ENCODE measurements around the gene MAMDC4.

Gene MAMDC4

GRCh38 chr9:136862849-136863622, 10.9 kb downstream of the MAMDC4 start:
- peaks cover 0 to 66% of the 10 kb centered on the region in 2 experiments; a peak in 2 of 3 replicates for H3K36me3 ChIP-seq (ENCODE audit: control insufficient read depth in 2 of 2, insufficient read depth in 1 of 2, low read length in 2 of 2)
- no peaks in the 10 kb centered on the region for H3K9me3 ChIP-seq (ENCODE audit: control insufficient read depth, insufficient read depth, low read depth, low read length)
- POLR2A ChIA-PET = interaction anchor here (1.3 to 2.2 kb wide), 3 partner anchors 12 to 129 kb away, joined by 3 to 6 read pairs (median 4); partner anchors contain the start of gene PAXX

DNA sequence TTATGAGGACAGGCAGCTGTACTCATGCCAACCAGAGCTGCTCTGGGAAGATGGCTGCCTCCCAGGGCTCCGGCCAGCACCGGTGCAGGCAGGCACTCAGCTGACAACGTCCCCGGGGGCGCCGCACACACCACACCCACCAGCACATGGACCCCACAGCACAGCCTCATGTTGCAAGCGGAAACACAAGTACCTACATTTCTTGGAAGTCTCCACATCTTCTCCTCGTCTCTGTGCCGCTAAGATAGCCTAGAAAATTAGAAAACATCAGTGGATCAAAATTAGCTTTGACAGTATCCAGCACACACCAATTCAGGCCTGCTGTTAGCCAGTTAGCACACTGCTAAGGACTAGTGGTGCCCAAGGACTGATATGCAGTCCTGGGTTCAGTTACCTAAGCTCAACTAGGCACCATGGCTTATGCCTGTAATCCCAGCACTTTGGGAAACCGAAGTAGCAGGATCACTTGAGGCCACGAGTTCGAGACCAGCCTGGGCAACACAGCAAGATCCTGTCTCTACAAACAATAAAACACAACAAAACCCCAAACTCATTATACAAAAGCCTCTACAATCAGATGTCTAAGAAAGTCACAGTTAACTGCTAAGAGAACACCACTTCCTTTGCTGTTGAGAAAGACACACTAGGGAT, 11.6 kb downstream of the MAMDC4 start:
- TF ChIP-seq ZNF776 (tag by site-specific recombination; IDR thresholded peaks at IDR 0.05; ENCODE audit: borderline replicate concordance) (no peak), ZNF121 (tag by site-specific recombination; IDR thresholded peaks at IDR 0.05) (peak; percentile 85), ZBTB21 (tag by site-specific recombination; IDR thresholded peaks at IDR 0.05) (no peak), MZF1 (tag by site-specific recombination; IDR thresholded peaks at IDR 0.05; ENCODE audit: borderline replicate concordance) (no peak), ZNF19 (tag by site-specific recombination; IDR thresholded peaks at IDR 0.05; ENCODE audit: low read depth) (no peak), ZNF843 (tag by site-specific recombination; IDR thresholded peaks at IDR 0.05) (no peak)
- Histone ChIP-seq H3K4me1 (ENCODE audit: control insufficient read depth, insufficient read depth, low read length) (no peaks in the 10 kb centered on the region), H3K9me3 (ENCODE audit: control insufficient read depth, insufficient read depth, low read depth, low read length) (no peaks in the 10 kb centered on the region), H3K27ac (ENCODE audit: extremely low read depth, low read depth, low read length) (no peak overlapping the region), H3K36me3 (ENCODE audit: control insufficient read depth in 2 of 2, insufficient read depth in 1 of 2, low read length in 2 of 2) (peaks cover 0 to 60% of the 10 kb centered on the region in 2 experiments; a peak in 2 of 3 replicates), H3K4me3 (ENCODE audit: low read depth, low read length) (no peak overlapping the region)
- ChIA-PET CTCF (interaction anchor here (0.6 to 1.0 kb wide), 2 partner anchors 21 to 166 kb away, joined by 4 read pairs; partner anchors contain the start of gene AJM1), POLR2A (interaction anchor here (0.7 to 2.2 kb wide), 3 partner anchors 12 to 161 kb away, joined by 3 to 6 read pairs (median 4); no protein-coding TSS in a partner anchor)

More at GRCh38 chr9:136862849-136863622, 10.9 kb downstream of the MAMDC4 start:
- CTCF ChIA-PET = interaction anchor here (0.6 to 1.3 kb wide), 2 partner anchors 20 to 173 kb away, joined by 4 read pairs; partner anchors contain the start of gene AJM1
- Histone ChIP-seq H3K27ac (ENCODE audit: extremely low read depth, low read depth, low read length) (no peak overlapping the region), H3K4me1 (ENCODE audit: control insufficient read depth, insufficient read depth, low read length) (no peaks in the 10 kb centered on the region), H3K4me3 (ENCODE audit: low read depth, low read length) (no peak overlapping the region)
- TF ChIP-seq ZNF571 (tag by site-specific recombination; IDR thresholded peaks at IDR 0.05) (no peak), SCRT2 (tag by site-specific recombination; IDR thresholded peaks at IDR 0.05) (0 out of 2 replicates have a peak, but pooled peaks have one; percentile 39), SCRT1 (tag by site-specific recombination; IDR thresholded peaks at IDR 0.05; ENCODE audit: borderline replicate concordance) (0 out of 2 replicates have a peak, but pooled peaks have one; percentile 13)

- ChIA-PET CTCF (no interaction called here), POLR2A (interaction anchor here (0.6 to 1.3 kb wide), 3 partner anchors 17 to 30 kb away, joined by 4 to 5 read pairs (median 4); no protein-coding TSS in a partner anchor)
- H3K27ac ChIP-seq (ENCODE audit: extremely low read depth, low read depth, low read length) = peak overlapping the region; percentile 44; the same call in 1 of the 2 replicates
- H3K4me3 ChIP-seq (ENCODE audit: low read depth, low read length) = peak overlapping the region; percentile 87
- peaks cover 0 to 48% of the 10 kb centered on the region in 2 experiments; a peak in 2 of 3 replicates for H3K36me3 ChIP-seq (ENCODE audit: control insufficient read depth in 2 of 2, insufficient read depth in 1 of 2, low read length in 2 of 2)
- H3K9me3 ChIP-seq (ENCODE audit: control insufficient read depth, insufficient read depth, low read depth, low read length) = no peaks in the 10 kb centered on the region
- no peaks in the 10 kb centered on the region for H3K4me1 ChIP-seq (ENCODE audit: control insufficient read depth, insufficient read depth, low read length)
- no peak for TF ChIP-seq PRDM1 (tag by site-specific recombination; IDR thresholded peaks at IDR 0.05)
- TF ChIP-seq, protein P1, sequence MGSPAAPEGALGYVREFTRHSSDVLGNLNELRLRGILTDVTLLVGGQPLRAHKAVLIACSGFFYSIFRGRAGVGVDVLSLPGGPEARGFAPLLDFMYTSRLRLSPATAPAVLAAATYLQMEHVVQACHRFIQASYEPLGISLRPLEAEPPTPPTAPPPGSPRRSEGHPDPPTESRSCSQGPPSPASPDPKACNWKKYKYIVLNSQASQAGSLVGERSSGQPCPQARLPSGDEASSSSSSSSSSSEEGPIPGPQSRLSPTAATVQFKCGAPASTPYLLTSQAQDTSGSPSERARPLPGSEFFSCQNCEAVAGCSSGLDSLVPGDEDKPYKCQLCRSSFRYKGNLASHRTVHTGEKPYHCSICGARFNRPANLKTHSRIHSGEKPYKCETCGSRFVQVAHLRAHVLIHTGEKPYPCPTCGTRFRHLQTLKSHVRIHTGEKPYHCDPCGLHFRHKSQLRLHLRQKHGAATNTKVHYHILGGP (tag by site-specific recombination; IDR thresholded peaks at IDR 0.05) = no peak
- no peak for TF ChIP-seq ATF2 (tag by site-specific recombination; IDR thresholded peaks at IDR 0.05; ENCODE audit: low read depth)
- TF ChIP-seq TSHZ1 (tag by site-specific recombination; IDR thresholded peaks at IDR 0.05; ENCODE audit: borderline replicate concordance) = no peak
- TF ChIP-seq, protein P2, sequence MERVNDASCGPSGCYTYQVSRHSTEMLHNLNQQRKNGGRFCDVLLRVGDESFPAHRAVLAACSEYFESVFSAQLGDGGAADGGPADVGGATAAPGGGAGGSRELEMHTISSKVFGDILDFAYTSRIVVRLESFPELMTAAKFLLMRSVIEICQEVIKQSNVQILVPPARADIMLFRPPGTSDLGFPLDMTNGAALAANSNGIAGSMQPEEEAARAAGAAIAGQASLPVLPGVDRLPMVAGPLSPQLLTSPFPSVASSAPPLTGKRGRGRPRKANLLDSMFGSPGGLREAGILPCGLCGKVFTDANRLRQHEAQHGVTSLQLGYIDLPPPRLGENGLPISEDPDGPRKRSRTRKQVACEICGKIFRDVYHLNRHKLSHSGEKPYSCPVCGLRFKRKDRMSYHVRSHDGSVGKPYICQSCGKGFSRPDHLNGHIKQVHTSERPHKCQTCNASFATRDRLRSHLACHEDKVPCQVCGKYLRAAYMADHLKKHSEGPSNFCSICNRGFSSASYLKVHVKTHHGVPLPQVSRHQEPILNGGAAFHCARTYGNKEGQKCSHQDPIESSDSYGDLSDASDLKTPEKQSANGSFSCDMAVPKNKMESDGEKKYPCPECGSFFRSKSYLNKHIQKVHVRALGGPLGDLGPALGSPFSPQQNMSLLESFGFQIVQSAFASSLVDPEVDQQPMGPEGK (tag by site-specific recombination; IDR thresholded peaks at IDR 0.05) = peak; percentile 44; the same call in 1 of the 2 replicates
- no peak for TF ChIP-seq ZNF311 (tag by site-specific recombination; IDR thresholded peaks at IDR 0.05; ENCODE audit: borderline replicate concordance)
- TF ChIP-seq ZNF514 (tag by site-specific recombination; IDR thresholded peaks at IDR 0.05) = no peak
- no peak for TF ChIP-seq ZNF2 (tag by site-specific recombination; IDR thresholded peaks at IDR 0.05)
- no peak for TF ChIP-seq ZNF132 (tag by site-specific recombination; IDR thresholded peaks at IDR 0.05; ENCODE audit: borderline replicate concordance)
- no peak for TF ChIP-seq ZFHX2 (tag by site-specific recombination; conservative IDR thresholded peaks at IDR 0.05)
Observed at GRCh38 chr9:136865041-136865767, 13.1 kb downstream of the MAMDC4 start.
